NT2/D1 (cell line): ENCODE data around the gene OGFR.

Experiments used
- YY1 ChIP-seq: IDR thresholded peaks from 2 replicates; pipeline ENCODE4 v1.6.1; 2011; ENCODE audit not compliant: insufficient read length, insufficient read depth
- ZNF274 ChIP-seq: IDR thresholded peaks from 2 replicates; pipeline ENCODE4 v1.6.1; 2011; ENCODE audit warnings: mild to moderate bottlenecking, low read depth, low read length

DNA sequence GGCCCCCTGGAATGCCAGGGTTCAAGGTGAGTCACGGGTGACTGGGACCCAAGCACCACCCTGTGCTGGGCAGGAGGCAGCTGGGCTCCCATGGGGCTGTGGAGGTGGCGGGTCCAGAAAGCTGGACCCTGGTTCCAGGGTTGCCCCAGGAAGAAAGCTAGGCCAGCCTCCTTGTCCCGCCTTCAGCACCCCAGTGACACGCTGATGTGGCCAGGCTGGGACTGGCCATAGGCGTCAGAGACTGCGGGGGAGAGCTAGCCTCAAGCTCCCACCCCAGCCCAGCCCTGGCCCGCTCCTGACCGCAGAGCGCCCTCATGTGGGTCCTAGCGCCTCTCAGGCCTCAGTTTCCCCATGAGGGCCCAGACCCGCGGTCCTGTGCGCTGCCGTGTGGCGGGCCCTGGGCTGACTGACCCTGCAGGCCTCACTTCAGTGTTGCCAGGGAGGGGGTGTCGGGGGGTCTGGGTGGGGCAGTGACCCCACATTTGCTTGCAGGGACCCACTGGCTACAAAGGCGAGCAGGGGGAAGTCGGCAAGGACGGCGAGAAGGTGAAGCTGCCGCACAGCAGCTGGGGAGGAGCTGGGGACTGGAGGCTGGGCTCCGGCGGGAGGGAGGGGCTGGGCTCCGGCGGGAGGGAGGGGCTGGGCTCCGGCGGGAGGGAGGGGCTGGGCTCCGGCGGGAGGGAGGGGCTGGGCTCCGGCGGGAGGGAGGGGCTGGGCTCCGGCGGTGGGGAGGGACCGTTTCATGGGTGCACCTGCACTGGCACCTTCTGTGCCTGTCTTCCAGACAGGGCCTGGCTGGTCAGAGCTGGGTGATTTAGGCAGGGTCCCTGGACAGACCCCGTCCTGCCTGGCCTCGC lies 20.1 kb downstream of the OGFR start:
- no peak for TF ChIP-seq ZNF274
- no peak for TF ChIP-seq YY1
